HepG2 (cell line): ENCODE measurements around the gene GHRL. TPM values are rescaled to one million over a fixed set of nuclear protein-coding genes. Genes with fewer than 3 reads are reported as not detected.

ENCODE experiments used
- ATAC-seq: fragments of 200-7000 bp; cut with Tn5 transposase; 3 replicates; pipeline ENCODE4 v1.9.1; 2020; ENCODE audit warnings: mild to moderate bottlenecking, moderate library complexity
- BruUV-seq: library from RNA; stranded (reverse); fragments of 400-500 nt; replicated peaks from 2 replicates; lab custom pipeline; 2021; lab: Mats Ljungman, UMichigan
- CTCF ChIA-PET: fragments of 300-600 bp; formaldehyde crosslinking; extraction: SDS; loops from one replicate; lab custom pipeline; 2021; ENCODE audit warnings: low total read pairs, inconsistent platforms, low intra/inter-chr PET ratio; lab: Yijun Ruan, JAX
- POLR2A ChIA-PET: fragments of 350-600 bp; sonication (Branson Sonifier 250); formaldehyde crosslinking; loops from one replicate; lab custom pipeline; 2020; ENCODE audit warnings: antibody characterized with exemption, inconsistent platforms; lab: Yijun Ruan, JAX
- DNase-seq: peaks from one replicate; pipeline ENCODE4 v3.0.0-alpha.2; 2015; ENCODE audit warnings: low spot score
- FAIRE-seq: peaks from 3 replicates; lab custom pipeline; 2011; peaks lifted over from hg19 to GRCh38; lab: Jason Lieb, UNC
- H2AFZ ChIP-seq: one replicate; pipeline ENCODE4 v1.6.1; 2011; ENCODE audit warnings: low read length, inconsistent platforms
- H3K27ac ChIP-seq: fragments of 300-600 bp; 3 replicates; pipeline ENCODE4 v1.8.0; 2011; ENCODE audit warnings: mixed run types, mild to moderate bottlenecking, mixed read lengths, low read length, inconsistent platforms; ENCODE audit not compliant: insufficient read depth; ENCODE audit errors: extremely low read length
- H3K27me3 ChIP-seq, 2 experiments: fragments of 200-600 bp in 1 of 2; 2 replicates in 1 of 2; 3 replicates in 1 of 2; pipeline versions ENCODE4 v1.6.0 to v1.8.0; 2011; ENCODE audit warnings: low read length in 2 of 2, mild to moderate bottlenecking in 2 of 2, moderate library complexity in 2 of 2, inconsistent platforms in 1 of 2; ENCODE audit not compliant: insufficient read depth in 2 of 2, control insufficient read depth in 1 of 2
- H3K36me3 ChIP-seq, 2 experiments: fragments of 200-600 bp in 1 of 2; replicated peaks in 1 of 2; 2 replicates in 1 of 2; 3 replicates in 1 of 2; pipeline versions ENCODE4 v1.5.1 to v1.8.0; 2011; ENCODE audit warnings: low read length in 2 of 2, inconsistent platforms in 1 of 2; ENCODE audit not compliant: insufficient read depth in 2 of 2, control insufficient read depth in 1 of 2
- H3K4me1 ChIP-seq: 2 replicates; pipeline ENCODE4 v1.5.1; 2012; ENCODE audit warnings: low read length, inconsistent platforms; ENCODE audit not compliant: insufficient read depth
- H3K4me2 ChIP-seq: 2 replicates; pipeline ENCODE4 v1.6.0; 2011; ENCODE audit warnings: low read depth, low read length, inconsistent platforms
- H3K4me3 ChIP-seq, 3 experiments: fragments of 200-600 bp in 1 of 3; sonication (generic), shearing (Covaris generic) in 1 of 3; replicated peaks in 1 of 3; 2 replicates each; pipeline ENCODE4 v1.5.1; 2011 to 2016; ENCODE audit warnings: low read length in 3 of 3, inconsistent platforms in 2 of 3, low read depth in 2 of 3, mild to moderate bottlenecking in 2 of 3, control low read depth in 1 of 3, mixed read lengths in 1 of 3; ENCODE audit not compliant: insufficient read depth in 1 of 3
- H3K79me2 ChIP-seq: one replicate; pipeline ENCODE4 v1.6.1; 2011; ENCODE audit warnings: low read length, inconsistent platforms; ENCODE audit not compliant: insufficient read depth
- H3K9ac ChIP-seq: 2 replicates; pipeline ENCODE4 v1.6.0; 2011; ENCODE audit warnings: mild to moderate bottlenecking, low read depth, low read length, inconsistent platforms; ENCODE audit not compliant: insufficient read depth
- H3K9me3 ChIP-seq: 2 replicates; pipeline ENCODE4 v1.5.1; 2012; ENCODE audit warnings: mild to moderate bottlenecking, low read length
- H4K20me1 ChIP-seq: 2 replicates; pipeline ENCODE4 v1.6.0; 2011; ENCODE audit warnings: inconsistent platforms, mild to moderate bottlenecking, low read length, moderate library complexity; ENCODE audit not compliant: insufficient read depth
- AGO2 ChIP-seq: fragments of 200-400 bp; formaldehyde crosslinking; optimal IDR thresholded peaks from 2 replicates; pipeline ENCODE3; 2017; ENCODE audit warnings: mild to moderate bottlenecking, low read depth, low read length, moderate library complexity
- HOXA7 ChIP-seq: sonication (generic); formaldehyde crosslinking; IDR thresholded peaks from 2 replicates; pipeline ENCODE4 v1.8.1; 2022; ENCODE audit warnings: mild to moderate bottlenecking, missing genetic modification reagents, moderate library complexity
- IRX3 ChIP-seq: sonication (generic); formaldehyde crosslinking; IDR thresholded peaks from 2 replicates; pipeline ENCODE4 v1.8.1; 2023; ENCODE audit warnings: mild to moderate bottlenecking, low read depth, missing genetic modification reagents, borderline replicate concordance
- NR3C1 ChIP-seq: sonication (generic); formaldehyde crosslinking; IDR thresholded peaks from 2 replicates; pipeline ENCODE4 v1.4.0; 2020; ENCODE audit warnings: missing genetic modification reagents
- SCMH1 ChIP-seq: sonication (generic); formaldehyde crosslinking; IDR thresholded peaks from 2 replicates; pipeline ENCODE4 v1.9.0; 2021; ENCODE audit warnings: missing genetic modification reagents, mild to moderate bottlenecking, borderline replicate concordance
- ZNF232 ChIP-seq: sonication (generic); formaldehyde crosslinking; IDR thresholded peaks from 2 replicates; pipeline ENCODE4 v1.4.0; 2020; ENCODE audit warnings: missing genetic modification reagents, borderline replicate concordance
- WGBS: methylation state at CpG from one replicate; pipeline ENCODE4 v1.1.6; 2017; ENCODE audit warnings: low lambda C conversion rate; 5-methylcytosine and 5-hydroxymethylcytosine counted together
- in situ Hi-C: cut with HindIII; loops from 2 replicates; pipeline ENCODE4 v1.10.0; 2017; ENCODE audit warnings: low pct_unique_long_range_greater_than_20kb; ENCODE audit not compliant: extremely low pct_ligation_motif_present
- intact Hi-C: fragments of 100-400 bp; cut with micrococcal nuclease; formaldehyde crosslinking; loops from one replicate; pipeline ENCODE4 v1.10.0; 2022; ENCODE audit not compliant: unreplicated experiment
- polyA plus RNA-seq, 8 experiments: library from polyadenylated mRNA; depleted of rRNA in 3 of 8; stranded (reverse) in 7 of 8; unstranded in 1 of 8; fragments of >200 nt; fragmentation: Illumina TruSeq in 4 of 8; extraction: Trizol in 4 of 8; gene quantifications; 2 replicates each; pipeline versions ENCODE4 v1.2.1 to v1.2.3, GENCODE V29; 2011 to 2016; ENCODE audit warnings: low read depth in 4 of 8, missing spikeins in 1 of 8, mixed read lengths in 1 of 8; ENCODE audit not compliant: insufficient read depth in 1 of 8
- total RNA-seq, 5 experiments: library from RNA; depleted of rRNA; stranded (reverse); fragments of >200 nt; fragmentation: Illumina TruSeq; extraction: Trizol; gene quantifications; 2 replicates each; pipeline ENCODE4 v1.2.3, GENCODE V29; 2016; ENCODE audit warnings: low read depth in 1 of 5
- TF ChIP-seq, protein P1 (sequence below): sonication (generic); formaldehyde crosslinking; IDR thresholded peaks from 2 replicates; pipeline ENCODE4 v1.5.1; 2020; ENCODE audit warnings: missing genetic modification reagents, mild to moderate bottlenecking, borderline replicate concordance
- TF ChIP-seq, protein P2 (sequence below), 2 experiments: sonication (generic) in 1 of 2; formaldehyde crosslinking in 1 of 2; IDR thresholded peaks; 2 replicates each; pipeline versions ENCODE4 v1.4.0 to v1.6.1; 2018 to 2020; ENCODE audit warnings: missing genetic modification reagents in 2 of 2, borderline replicate concordance in 1 of 2, low read depth in 1 of 2, mild to moderate bottlenecking in 1 of 2, missing biosample characterization in 1 of 2
- TF ChIP-seq, protein P3 (sequence below): sonication (generic); formaldehyde crosslinking; conservative IDR thresholded peaks from 2 replicates; pipeline ENCODE4 v1.4.0; 2020; ENCODE audit warnings: missing genetic modification reagents

Gene GHRL
- total and polyA plus RNA-seq, 2 of the 13 experiments (the other 11 are each of a cell fraction or from before 2014, with no cell fraction given): 0.09 TPM; not detected in 1

DNA sequence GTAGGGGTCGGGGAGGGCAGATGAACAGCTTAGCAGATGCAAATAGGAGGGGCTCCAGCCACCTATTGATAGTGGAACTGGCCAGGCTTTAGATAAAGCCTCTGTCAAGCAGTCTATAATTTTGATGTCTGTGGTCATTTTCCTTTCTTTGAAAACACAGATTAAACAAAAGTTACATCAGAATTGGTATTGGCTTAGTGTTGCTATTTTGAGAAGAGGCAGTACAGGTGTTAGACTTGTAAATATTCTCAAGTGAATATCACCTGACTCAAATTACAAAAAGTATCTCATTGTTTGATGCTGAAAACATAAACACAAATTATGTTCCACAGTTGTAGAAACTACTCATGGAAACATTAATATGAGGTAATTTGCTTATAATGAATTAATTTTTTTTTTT lies 18.1 kb downstream of the GHRL start:
- H3K4me2 ChIP-seq: no peak overlapping the region
- intact Hi-C loops: no loop called here
- H4K20me1 ChIP-seq: peaks cover 36% of the 10 kb centered on the region
- in situ Hi-C loops: no loop called here
- FAIRE-seq (no peak), ATAC-seq (no peak), DNase-seq (no peak)
- H3K79me2 ChIP-seq: peaks cover 54% of the 10 kb centered on the region
- 93% methylated on average over 1 of the region's 1 CpG for WGBS
- peaks cover 10% of the 10 kb centered on the region for H3K4me1 ChIP-seq
- CTCF ChIA-PET: no interaction called here
- no peaks in the 10 kb centered on the region for H3K27me3 ChIP-seq
- no peak overlapping the region for H2AFZ ChIP-seq
- no peaks in the 10 kb centered on the region for H3K9me3 ChIP-seq
- BruUV-seq: no TSS peak
- H3K9ac ChIP-seq: no peak overlapping the region
- no peak overlapping the region for H3K27ac ChIP-seq
- H3K4me3 ChIP-seq: no peak overlapping the region
- POLR2A ChIA-PET: interaction anchor here (0.7 kb wide), 1 partner anchor 16 kb away, joined by 3 read pairs; no protein-coding TSS in a partner anchor
- peaks cover 45 to 87% of the 10 kb centered on the region in 2 experiments for H3K36me3 ChIP-seq
- no peak for TF ChIP-seq SCMH1
- no peak for TF ChIP-seq HOXA7
- no peak for TF ChIP-seq ZNF232 (CRISPR knock-in tag)
- TF ChIP-seq IRX3 (CRISPR knock-in tag): no peak
- TF ChIP-seq, protein P1, sequence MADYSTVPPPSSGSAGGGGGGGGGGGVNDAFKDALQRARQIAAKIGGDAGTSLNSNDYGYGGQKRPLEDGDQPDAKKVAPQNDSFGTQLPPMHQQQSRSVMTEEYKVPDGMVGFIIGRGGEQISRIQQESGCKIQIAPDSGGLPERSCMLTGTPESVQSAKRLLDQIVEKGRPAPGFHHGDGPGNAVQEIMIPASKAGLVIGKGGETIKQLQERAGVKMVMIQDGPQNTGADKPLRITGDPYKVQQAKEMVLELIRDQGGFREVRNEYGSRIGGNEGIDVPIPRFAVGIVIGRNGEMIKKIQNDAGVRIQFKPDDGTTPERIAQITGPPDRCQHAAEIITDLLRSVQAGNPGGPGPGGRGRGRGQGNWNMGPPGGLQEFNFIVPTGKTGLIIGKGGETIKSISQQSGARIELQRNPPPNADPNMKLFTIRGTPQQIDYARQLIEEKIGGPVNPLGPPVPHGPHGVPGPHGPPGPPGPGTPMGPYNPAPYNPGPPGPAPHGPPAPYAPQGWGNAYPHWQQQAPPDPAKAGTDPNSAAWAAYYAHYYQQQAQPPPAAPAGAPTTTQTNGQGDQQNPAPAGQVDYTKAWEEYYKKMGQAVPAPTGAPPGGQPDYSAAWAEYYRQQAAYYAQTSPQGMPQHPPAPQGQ: no peak
- TF ChIP-seq, protein P2, sequence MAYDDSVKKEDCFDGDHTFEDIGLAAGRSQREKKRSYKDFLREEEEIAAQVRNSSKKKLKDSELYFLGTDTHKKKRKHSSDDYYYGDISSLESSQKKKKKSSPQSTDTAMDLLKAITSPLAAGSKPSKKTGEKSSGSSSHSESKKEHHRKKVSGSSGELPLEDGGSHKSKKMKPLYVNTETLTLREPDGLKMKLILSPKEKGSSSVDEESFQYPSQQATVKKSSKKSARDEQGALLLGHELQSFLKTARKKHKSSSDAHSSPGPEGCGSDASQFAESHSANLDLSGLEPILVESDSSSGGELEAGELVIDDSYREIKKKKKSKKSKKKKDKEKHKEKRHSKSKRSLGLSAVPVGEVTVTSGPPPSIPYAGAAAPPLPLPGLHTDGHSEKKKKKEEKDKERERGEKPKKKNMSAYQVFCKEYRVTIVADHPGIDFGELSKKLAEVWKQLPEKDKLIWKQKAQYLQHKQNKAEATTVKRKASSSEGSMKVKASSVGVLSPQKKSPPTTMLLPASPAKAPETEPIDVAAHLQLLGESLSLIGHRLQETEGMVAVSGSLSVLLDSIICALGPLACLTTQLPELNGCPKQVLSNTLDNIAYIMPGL (CRISPR knock-in tag; IDR thresholded peaks at IDR 0.05; ENCODE audit: borderline replicate concordance in 1 of 2, low read depth in 1 of 2): no peak
- TF ChIP-seq, protein P3, sequence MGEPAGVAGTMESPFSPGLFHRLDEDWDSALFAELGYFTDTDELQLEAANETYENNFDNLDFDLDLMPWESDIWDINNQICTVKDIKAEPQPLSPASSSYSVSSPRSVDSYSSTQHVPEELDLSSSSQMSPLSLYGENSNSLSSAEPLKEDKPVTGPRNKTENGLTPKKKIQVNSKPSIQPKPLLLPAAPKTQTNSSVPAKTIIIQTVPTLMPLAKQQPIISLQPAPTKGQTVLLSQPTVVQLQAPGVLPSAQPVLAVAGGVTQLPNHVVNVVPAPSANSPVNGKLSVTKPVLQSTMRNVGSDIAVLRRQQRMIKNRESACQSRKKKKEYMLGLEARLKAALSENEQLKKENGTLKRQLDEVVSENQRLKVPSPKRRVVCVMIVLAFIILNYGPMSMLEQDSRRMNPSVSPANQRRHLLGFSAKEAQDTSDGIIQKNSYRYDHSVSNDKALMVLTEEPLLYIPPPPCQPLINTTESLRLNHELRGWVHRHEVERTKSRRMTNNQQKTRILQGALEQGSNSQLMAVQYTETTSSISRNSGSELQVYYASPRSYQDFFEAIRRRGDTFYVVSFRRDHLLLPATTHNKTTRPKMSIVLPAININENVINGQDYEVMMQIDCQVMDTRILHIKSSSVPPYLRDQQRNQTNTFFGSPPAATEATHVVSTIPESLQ (CRISPR knock-in tag): no peak
- no peak for TF ChIP-seq NR3C1
- TF ChIP-seq AGO2: no peak
